ENCODE measurements around the gene RTL1.

- TF ChIP-seq CTCF (IDR thresholded peaks at IDR 0.05) (no peak), POLR2A (IDR thresholded peaks at IDR 0.05) (no peak)
These were observed 52.0 kb downstream of the RTL1 start for GRCh38 chr14:100851586-100851916.

All from Peyer's patch (tissue), 4 donors.